ENCODE results near the gene PLK4.

DNA sequence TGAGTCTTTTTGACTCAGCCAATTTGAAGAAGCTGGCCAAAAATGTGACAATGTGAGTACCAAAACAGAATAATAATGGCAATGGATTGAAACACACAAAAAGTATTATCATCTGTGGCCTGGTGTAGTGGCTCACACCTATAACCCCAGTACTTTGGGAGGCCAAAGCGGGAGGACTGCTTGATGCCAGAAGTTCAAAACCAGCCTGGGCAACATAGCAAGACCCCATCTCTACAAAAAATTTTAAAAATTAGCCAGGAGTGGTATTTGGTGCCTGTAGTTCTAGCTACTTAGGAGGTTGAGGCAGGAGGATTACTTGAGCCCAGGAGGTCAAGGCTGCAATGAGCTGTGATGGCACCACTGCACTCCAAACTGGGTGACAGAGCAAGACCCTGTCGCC is 41.5 kb downstream of the PLK4 start:
- TF ChIP-seq CEBPB (IDR thresholded peaks at IDR 0.05; ENCODE audit: low read depth, low read length) (no peak), RAD21 (IDR thresholded peaks at IDR 0.05; ENCODE audit: low read length) (no peak), ELK1 (IDR thresholded peaks at IDR 0.05; ENCODE audit: borderline replicate concordance, low read depth, low read length) (no peak), POLR2A (IDR thresholded peaks at IDR 0.05; ENCODE audit: low read depth, low read length) (no peak), BHLHE40 (IDR thresholded peaks at IDR 0.05; ENCODE audit: low read depth, low read length) (no peak), MAFK (IDR thresholded peaks at IDR 0.05; ENCODE audit: low read depth, low read length) (no peak), USF2 (IDR thresholded peaks at IDR 0.05; ENCODE audit: low read depth, low read length) (no peak), MXI1 (IDR thresholded peaks at IDR 0.05; ENCODE audit: borderline replicate concordance, low read depth, low read length) (no peak)
- TF ChIP-seq, protein P1, sequence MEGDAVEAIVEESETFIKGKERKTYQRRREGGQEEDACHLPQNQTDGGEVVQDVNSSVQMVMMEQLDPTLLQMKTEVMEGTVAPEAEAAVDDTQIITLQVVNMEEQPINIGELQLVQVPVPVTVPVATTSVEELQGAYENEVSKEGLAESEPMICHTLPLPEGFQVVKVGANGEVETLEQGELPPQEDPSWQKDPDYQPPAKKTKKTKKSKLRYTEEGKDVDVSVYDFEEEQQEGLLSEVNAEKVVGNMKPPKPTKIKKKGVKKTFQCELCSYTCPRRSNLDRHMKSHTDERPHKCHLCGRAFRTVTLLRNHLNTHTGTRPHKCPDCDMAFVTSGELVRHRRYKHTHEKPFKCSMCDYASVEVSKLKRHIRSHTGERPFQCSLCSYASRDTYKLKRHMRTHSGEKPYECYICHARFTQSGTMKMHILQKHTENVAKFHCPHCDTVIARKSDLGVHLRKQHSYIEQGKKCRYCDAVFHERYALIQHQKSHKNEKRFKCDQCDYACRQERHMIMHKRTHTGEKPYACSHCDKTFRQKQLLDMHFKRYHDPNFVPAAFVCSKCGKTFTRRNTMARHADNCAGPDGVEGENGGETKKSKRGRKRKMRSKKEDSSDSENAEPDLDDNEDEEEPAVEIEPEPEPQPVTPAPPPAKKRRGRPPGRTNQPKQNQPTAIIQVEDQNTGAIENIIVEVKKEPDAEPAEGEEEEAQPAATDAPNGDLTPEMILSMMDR (conservative IDR thresholded peaks at IDR 0.05; ENCODE audit: low read depth, low read length), result no peak
